Mammary epithelial cell (primary cell): ENCODE results near the gene SDR42E1.

Experiments used
- EZH2 ChIP-seq: IDR thresholded peaks from 2 replicates; pipeline ENCODE4 v1.6.1; 2012; ENCODE audit warnings: low read length, inconsistent platforms, borderline replicate concordance
- TF ChIP-seq, protein P1 (sequence below), 2 donors: IDR thresholded peaks in 1 of 2; conservative IDR thresholded peaks in 1 of 2; 2 replicates each; pipeline ENCODE4 v1.5.1; 2011 to 2012; ENCODE audit warnings: inconsistent platforms in 2 of 2, low read length in 2 of 2, mild to moderate bottlenecking in 2 of 2, control low read depth in 1 of 2, low read depth in 1 of 2; ENCODE audit not compliant: insufficient read depth in 1 of 2; ENCODE audit errors: extremely low read depth in 1 of 2

DNA sequence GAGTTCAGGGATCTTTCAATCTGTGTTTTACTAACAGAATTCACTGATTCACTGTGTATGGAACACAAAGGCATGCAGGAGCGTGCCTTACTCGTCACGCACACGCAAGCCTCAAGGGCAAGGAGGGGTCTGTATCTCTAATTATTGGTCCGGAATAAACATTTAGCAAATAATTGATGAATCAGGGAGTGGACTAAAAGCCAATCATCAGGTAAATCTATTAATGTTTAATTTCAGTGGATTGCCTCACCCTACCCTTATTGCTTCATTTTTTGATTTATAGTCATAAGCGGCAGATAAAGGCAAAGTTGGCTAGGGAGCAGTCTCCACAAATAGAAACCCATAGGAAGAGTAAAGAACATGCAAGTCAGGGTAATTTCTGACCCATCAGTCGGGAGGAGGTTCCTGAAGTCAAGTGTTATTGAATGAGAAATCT, 16.4 kb upstream of the SDR42E1 start:
- TF ChIP-seq, protein P1, sequence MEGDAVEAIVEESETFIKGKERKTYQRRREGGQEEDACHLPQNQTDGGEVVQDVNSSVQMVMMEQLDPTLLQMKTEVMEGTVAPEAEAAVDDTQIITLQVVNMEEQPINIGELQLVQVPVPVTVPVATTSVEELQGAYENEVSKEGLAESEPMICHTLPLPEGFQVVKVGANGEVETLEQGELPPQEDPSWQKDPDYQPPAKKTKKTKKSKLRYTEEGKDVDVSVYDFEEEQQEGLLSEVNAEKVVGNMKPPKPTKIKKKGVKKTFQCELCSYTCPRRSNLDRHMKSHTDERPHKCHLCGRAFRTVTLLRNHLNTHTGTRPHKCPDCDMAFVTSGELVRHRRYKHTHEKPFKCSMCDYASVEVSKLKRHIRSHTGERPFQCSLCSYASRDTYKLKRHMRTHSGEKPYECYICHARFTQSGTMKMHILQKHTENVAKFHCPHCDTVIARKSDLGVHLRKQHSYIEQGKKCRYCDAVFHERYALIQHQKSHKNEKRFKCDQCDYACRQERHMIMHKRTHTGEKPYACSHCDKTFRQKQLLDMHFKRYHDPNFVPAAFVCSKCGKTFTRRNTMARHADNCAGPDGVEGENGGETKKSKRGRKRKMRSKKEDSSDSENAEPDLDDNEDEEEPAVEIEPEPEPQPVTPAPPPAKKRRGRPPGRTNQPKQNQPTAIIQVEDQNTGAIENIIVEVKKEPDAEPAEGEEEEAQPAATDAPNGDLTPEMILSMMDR (conservative IDR thresholded peaks at IDR 0.05 in 1 of 2, IDR thresholded peaks at IDR 0.05 in 1 of 2; ENCODE audit: extremely low read depth in 1 of 2, insufficient read depth in 1 of 2, low read depth in 1 of 2, low read length in 2 of 2), result no peak
- TF ChIP-seq EZH2, result no peak
